HG03520 (cell line): ENCODE data around the gene TM9SF1.
A peak's percentile ranks its signal among the peaks of the same experiment; 100 is the strongest.

Source experiments
- ATAC-seq: cut with Tn5 transposase; IDR thresholded peaks from one replicate; pipeline ENCODE4 v1.9.1; 2021; ENCODE audit warnings: mild to moderate bottlenecking, moderate library complexity; ENCODE audit not compliant: unreplicated experiment

TM9SF1 gene

DNA sequence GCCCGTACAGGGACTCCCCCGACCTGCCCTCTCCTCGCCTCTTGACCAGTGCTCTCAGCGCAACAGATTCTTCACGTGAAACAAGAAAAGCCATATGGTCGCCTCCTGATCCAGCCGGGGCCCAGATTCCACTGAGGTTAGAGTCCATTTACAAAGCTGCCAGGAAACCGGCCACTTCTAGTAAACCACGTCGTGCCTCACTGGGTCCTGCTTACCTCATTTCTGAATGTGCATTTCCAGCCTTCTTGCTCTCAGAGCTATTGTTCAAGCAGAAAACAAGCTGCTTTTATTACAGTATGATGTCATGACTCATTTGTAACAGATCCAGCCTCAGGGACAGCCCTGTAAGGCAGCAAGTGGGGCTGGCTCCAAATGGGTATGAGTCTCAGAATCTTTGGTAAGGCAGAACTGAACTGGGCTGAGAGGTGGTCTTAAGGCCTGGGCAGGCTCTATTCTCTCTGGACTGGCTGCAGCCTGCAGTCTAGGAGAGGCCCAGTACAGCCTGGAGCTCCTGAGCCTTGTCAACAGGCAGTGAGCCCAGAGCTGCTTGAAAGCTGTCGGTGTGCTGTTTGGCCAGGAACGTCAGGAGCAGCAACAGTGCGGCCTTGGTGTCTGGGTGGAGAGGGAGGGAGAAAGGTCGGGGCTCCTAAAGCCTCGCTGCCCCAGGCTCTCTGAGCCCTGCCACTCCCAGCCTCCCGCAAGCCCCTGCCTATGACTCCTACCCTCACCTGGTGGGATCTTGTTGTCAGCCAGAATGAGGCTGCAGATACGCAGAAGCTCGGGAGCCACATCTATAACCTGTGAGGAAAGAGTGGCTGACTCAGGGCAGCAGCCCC, 15.1 kb downstream of the TM9SF1 start:
- ATAC-seq = no peak

GRCh38 chr14:24179294-24179960, 15.8 kb downstream of the TM9SF1 start:
- ATAC-seq = no peak

GRCh38 chr14:24178399-24179178, 16.7 kb downstream of the TM9SF1 start:
- no peak for ATAC-seq

DNA sequence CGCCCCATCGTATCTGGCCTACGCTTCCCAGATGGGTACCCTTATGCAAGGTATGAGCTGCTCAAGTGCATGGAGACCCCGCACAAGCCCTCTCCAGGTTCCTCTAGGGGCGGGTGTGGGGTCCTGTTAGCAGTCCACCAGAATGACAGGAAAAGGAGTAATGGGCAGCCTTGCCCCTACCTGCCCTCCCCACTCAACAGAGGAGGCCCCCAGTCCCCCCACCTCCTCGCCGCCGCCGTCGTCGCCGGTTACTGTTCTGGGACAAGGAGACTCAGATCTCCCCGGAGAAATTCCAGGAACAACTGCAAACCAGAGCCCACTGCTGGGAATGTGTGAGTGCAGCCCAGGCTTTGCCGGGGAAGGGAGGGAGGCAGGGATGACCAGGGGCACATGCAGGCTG, 17.4 kb downstream of the TM9SF1 start:
- ATAC-seq = no peak

- ATAC-seq = no peak
Observed at GRCh38 chr14:24177041-24177825, 18.0 kb downstream of the TM9SF1 start.

DNA sequence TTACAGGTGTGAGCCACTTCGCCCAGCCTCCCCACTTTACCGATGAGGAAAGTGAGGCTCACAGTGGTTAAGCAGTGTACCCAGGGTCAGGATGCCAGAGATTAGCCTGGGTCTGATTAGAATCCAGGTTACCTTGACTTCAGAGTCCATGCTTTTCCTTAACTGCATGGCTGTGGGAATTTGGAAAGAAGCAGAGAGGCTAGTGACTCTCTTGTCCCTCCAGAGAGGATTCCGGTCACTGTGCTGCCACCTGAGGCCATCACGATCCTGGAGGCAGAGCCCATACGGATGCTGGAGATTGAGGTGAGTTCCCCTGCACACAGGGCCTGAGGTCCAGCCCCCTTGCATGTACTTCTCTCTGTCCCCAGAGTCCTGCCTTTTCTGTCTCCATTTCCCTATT, 18.6 kb downstream of the TM9SF1 start:
- ATAC-seq = no peak

DNA sequence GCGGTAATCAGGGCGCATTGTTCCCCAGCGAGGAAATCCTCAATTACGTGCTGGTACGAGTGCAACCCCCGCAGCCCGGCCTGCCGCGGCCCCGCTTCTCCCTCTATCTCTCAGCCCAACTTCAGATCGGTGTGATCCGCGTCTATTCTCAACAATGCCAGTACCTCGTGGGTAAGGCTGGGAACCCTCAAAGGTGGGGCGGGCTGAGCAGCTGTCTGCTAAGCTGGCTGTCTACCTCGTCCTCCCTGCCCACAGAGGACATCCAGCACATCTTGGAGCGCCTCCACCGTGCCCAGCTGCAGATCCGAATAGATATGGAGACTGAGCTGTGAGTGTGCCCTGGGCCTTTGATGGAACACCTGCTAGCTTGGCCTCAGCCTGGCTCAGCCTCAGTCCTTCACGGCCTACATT, 22.4 kb downstream of the TM9SF1 start:
- no peak for ATAC-seq

DNA sequence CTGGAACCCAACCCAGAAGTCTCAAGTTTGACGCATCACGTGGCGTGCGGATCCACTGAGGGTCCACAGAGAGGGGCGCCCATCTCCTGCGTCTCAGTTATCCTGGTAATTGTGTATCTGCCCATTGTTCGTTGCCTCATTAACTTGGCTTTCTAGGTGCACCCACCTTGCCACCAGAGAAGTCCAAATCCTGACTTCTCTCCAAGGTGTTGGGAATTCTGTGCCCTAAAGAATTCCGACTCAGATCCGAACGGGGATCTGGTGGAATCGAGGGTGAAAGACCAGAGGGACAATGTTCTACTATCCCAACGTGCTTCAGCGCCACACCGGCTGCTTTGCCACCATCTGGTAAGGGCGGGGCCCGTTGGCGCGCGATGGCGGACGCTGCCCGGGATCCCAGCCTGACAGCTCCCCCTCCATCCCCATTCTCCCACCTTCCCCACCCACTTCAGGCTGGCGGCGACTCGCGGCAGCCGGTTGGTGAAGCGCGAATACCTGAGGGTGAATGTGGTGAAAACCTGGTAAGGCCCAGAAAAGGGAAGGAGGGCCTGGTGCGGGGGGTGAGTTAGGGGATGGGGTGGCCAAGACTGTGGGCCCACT, 22.9 kb downstream of the TM9SF1 start:
- ATAC-seq = no peak

GRCh38 chr14:24171422-24172260, 23.6 kb downstream of the TM9SF1 start, which contains the start of gene REC8:
TSS of gene REC8 (plus strand) at chr14:24172080. CDS start at chr14:24172553, 473 bp downstream.
- ATAC-seq = peak; percentile 64

DNA sequence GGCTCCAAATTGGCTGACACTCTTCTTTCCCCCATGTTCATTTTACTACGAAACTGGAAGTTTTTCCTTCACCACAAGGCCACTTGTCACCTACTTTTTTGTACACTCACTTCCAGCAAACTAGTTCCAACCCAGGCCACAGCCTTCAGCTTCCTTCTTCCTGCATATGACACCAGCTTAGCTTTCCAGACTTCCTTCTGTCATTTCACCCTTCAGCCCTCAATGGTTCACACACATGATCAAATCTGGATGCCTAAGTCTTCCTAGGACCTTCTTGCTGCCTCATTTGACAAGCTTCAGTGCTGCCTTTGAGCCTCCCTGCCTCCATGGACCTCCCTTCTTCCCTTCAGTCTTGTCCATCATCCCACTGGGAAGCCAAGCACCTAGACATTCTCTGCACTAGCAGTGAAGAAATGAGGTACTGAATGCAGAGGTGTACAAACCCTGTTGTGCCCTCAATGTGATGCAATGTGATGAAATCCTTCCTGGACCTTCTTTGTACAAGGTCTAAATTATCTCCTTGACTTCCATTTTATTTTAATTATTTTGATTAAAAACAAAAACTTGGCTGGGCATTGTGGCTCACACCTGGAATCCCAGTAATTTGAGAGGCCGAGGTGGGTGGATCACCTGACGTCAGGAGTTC, 27.6 kb downstream of the TM9SF1 start:
- ATAC-seq = no peak

DNA sequence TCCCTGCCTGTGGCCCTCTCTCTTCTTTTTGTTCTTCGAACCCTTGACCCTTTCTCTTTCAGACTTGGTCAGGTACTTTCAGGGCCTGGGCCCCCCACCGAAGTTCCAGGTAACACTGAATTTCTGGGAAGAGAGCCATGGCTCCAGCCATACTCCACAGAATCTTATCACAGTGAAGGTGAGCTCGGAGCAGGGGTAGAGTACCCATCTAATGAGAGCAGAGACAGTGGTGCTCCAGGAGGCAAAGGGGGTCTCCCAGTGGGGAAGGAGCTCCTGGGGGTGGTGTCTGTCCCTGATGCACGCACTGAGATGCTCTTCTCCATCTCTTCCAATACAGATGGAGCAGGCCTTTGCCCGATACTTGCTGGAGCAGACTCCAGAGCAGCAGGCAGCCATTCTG, 29.5 kb downstream of the TM9SF1 start:
- ATAC-seq = no peak

- ATAC-seq = no peak
Observed at GRCh38 chr14:24164518-24164991, 30.7 kb downstream of the TM9SF1 start.

GRCh38 chr14:24162093-24162492, 33.1 kb downstream of the TM9SF1 start:
- ATAC-seq = no peak

- peak; percentile 72 for ATAC-seq
Observed at GRCh38 chr14:24160850-24161804, 34.1 kb downstream of the TM9SF1 start, which contains the start of gene IRF9. TSS of gene IRF9 (plus strand) at chr14:24161265. CDS start at chr14:24162145, 880 bp downstream.

GRCh38 chr14:24160499-24160849, 34.8 kb downstream of the TM9SF1 start:
- ATAC-seq = no peak

DNA sequence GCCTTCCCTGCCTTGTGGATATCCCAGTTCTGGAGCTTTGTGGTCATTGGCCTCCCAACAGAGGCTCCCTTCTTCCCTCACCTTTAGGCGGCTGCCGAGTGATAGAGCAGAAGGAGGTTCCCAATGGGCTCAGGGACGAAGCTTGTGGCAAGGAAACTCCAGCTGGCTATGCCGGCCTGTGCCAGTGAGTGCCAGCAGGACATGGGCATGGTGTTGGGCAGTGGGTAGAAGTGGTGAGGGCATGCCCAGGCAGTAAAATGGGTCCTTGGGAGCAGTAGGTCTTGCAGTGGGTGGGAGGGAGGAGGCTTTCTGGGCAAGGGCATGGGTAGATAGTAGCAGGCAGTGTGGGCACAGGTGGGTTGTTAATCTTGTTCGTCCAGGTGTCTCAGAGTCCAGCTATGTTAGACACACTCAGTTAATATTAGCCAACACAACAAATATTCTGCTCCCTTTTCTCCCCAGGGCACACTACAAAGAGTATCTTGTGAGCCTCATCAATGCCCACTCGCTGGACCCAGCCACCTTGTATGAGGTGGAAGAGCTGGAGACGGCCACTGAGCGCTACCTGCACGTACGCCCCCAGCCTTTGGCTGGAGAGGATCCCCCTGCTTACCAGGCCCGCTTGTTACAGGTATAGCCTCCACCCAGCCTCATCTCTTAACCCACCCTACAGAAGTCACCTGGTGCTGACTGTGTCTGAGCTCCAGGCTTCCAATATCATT, 35.3 kb downstream of the TM9SF1 start:
- no peak for ATAC-seq

- no peak for ATAC-seq
Observed at GRCh38 chr14:24157331-24157730, 37.9 kb downstream of the TM9SF1 start.
